ENCODE data around the gene TIAM1. TPM values are rescaled to one million over a fixed set of nuclear protein-coding genes. Genes with fewer than 3 reads are reported as not detected.

Gene TIAM1
- total RNA-seq, 1 experiment from 2014 or later, result 3.7 TPM

DNA sequence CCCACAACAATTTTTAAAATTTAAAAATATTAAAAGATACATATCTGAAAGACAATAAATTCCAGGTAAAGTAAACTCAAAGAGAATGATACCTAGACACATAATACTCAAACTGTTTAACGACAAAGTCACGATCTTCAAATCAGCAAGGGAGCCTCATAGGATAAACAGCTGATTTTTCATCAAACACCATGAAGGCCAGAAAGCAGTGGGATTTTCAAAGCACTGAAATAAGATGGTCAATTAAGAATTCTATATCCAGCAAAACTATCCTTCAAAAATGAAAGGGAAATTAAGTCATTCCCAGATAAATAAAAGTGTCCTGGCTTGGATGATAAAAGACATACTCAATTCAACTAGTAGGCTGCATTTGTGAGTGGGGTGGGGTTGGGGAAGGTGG, 100.5 kb downstream of the TIAM1 start:
- ATAC-seq (no peak), DNase-seq (ENCODE audit: low read depth, low spot score) (no peak)
- H3K27ac ChIP-seq (ENCODE audit: low read length), result no peak overlapping the region
- TF ChIP-seq TCF7L2 (IDR thresholded peaks at IDR 0.05; ENCODE audit: low read depth, low read length) (no peak), SIN3A (IDR thresholded peaks at IDR 0.05; ENCODE audit: borderline replicate concordance, insufficient read depth, low read depth, low read length) (no peak), POLR2AphosphoS5 (IDR thresholded peaks at IDR 0.05; ENCODE audit: low read depth, low read length) (no peak)
- TF ChIP-seq, protein P1, sequence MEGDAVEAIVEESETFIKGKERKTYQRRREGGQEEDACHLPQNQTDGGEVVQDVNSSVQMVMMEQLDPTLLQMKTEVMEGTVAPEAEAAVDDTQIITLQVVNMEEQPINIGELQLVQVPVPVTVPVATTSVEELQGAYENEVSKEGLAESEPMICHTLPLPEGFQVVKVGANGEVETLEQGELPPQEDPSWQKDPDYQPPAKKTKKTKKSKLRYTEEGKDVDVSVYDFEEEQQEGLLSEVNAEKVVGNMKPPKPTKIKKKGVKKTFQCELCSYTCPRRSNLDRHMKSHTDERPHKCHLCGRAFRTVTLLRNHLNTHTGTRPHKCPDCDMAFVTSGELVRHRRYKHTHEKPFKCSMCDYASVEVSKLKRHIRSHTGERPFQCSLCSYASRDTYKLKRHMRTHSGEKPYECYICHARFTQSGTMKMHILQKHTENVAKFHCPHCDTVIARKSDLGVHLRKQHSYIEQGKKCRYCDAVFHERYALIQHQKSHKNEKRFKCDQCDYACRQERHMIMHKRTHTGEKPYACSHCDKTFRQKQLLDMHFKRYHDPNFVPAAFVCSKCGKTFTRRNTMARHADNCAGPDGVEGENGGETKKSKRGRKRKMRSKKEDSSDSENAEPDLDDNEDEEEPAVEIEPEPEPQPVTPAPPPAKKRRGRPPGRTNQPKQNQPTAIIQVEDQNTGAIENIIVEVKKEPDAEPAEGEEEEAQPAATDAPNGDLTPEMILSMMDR (IDR thresholded peaks at IDR 0.05), result no peak
- TF ChIP-seq, protein P2, sequence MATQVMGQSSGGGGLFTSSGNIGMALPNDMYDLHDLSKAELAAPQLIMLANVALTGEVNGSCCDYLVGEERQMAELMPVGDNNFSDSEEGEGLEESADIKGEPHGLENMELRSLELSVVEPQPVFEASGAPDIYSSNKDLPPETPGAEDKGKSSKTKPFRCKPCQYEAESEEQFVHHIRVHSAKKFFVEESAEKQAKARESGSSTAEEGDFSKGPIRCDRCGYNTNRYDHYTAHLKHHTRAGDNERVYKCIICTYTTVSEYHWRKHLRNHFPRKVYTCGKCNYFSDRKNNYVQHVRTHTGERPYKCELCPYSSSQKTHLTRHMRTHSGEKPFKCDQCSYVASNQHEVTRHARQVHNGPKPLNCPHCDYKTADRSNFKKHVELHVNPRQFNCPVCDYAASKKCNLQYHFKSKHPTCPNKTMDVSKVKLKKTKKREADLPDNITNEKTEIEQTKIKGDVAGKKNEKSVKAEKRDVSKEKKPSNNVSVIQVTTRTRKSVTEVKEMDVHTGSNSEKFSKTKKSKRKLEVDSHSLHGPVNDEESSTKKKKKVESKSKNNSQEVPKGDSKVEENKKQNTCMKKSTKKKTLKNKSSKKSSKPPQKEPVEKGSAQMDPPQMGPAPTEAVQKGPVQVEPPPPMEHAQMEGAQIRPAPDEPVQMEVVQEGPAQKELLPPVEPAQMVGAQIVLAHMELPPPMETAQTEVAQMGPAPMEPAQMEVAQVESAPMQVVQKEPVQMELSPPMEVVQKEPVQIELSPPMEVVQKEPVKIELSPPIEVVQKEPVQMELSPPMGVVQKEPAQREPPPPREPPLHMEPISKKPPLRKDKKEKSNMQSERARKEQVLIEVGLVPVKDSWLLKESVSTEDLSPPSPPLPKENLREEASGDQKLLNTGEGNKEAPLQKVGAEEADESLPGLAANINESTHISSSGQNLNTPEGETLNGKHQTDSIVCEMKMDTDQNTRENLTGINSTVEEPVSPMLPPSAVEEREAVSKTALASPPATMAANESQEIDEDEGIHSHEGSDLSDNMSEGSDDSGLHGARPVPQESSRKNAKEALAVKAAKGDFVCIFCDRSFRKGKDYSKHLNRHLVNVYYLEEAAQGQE (IDR thresholded peaks at IDR 0.05; ENCODE audit: insufficient read depth in 1 of 2, low read depth in 2 of 2, low read length in 1 of 2), result no peak
- no peak overlapping the region for H3K4me3 ChIP-seq (ENCODE audit: low read depth in 2 of 2, low read length in 2 of 2)
- H3K4me1 ChIP-seq (ENCODE audit: control insufficient read depth, insufficient read depth, low read length), result no peaks in the 10 kb centered on the region
- no peaks in the 10 kb centered on the region for H3K36me3 ChIP-seq (ENCODE audit: control insufficient read depth, insufficient read depth, low read length)
- POLR2A ChIA-PET, result no interaction called here
- CTCF ChIA-PET, result no interaction called here
- intact Hi-C loops (cut with micrococcal nuclease; ENCODE audit: unreplicated experiment) (no loop called here), in situ Hi-C loops (cut with HindIII; ENCODE audit: low pct_unique_long_range_greater_than_20kb, low sequenced_read_pairs) (no loop called here)
- H3K9me3 ChIP-seq (ENCODE audit: control insufficient read depth, insufficient read depth, low read depth, low read length), result 0 out of 2 replicates have a peak, but pooled peaks cover 3% of the 10 kb centered on the region
- BruUV-seq (replicated peaks), result no TSS peak
- no peaks in the 10 kb centered on the region for H3K27me3 ChIP-seq (ENCODE audit: control insufficient read depth, insufficient read depth, low read length)

DNA sequence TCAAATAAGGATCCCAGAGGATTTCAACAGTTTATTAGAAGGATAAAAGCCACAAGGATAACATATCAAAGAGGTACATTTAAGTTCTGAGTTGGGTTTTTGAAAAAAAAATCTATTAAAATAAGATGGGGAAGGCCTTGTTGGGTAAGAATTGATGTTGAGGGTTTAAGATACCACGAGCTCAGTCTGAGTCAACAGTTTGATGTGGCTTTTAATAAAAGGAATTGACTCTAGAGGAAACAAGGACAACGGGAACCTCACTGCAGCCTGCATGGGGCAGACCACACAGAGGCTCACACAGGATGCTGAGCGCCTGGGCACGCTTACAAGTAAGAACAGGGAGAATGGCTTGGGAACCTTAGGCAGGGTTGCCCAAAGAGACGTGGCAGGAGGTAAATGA, 107.5 kb downstream of the TIAM1 start:
- H3K36me3 ChIP-seq (ENCODE audit: control insufficient read depth, insufficient read depth, low read length), result no peaks in the 10 kb centered on the region
- H3K4me3 ChIP-seq (ENCODE audit: low read depth in 2 of 2, low read length in 2 of 2), result no peak overlapping the region
- H3K9me3 ChIP-seq (ENCODE audit: control insufficient read depth, insufficient read depth, low read depth, low read length), result no peaks in the 10 kb centered on the region
- H3K4me1 ChIP-seq (ENCODE audit: control insufficient read depth, insufficient read depth, low read length), result no peaks in the 10 kb centered on the region
- ChIA-PET CTCF (no interaction called here), POLR2A (no interaction called here)
- no peak for TF ChIP-seq TCF7L2 (IDR thresholded peaks at IDR 0.05; ENCODE audit: low read depth, low read length)
- no peak for TF ChIP-seq SIN3A (IDR thresholded peaks at IDR 0.05; ENCODE audit: borderline replicate concordance, insufficient read depth, low read depth, low read length)
- TF ChIP-seq POLR2AphosphoS5 (IDR thresholded peaks at IDR 0.05; ENCODE audit: low read depth, low read length), result no peak
- TF ChIP-seq, protein P2 (IDR thresholded peaks at IDR 0.05; ENCODE audit: insufficient read depth in 1 of 2, low read depth in 2 of 2, low read length in 1 of 2), result no peak
- TF ChIP-seq, protein P1 (IDR thresholded peaks at IDR 0.05), result no peak
- H3K27ac ChIP-seq (ENCODE audit: low read length), result no peak overlapping the region
- BruUV-seq (replicated peaks), result no TSS peak
- intact Hi-C loops (cut with micrococcal nuclease; ENCODE audit: unreplicated experiment), result no loop called here
- H3K27me3 ChIP-seq (ENCODE audit: control insufficient read depth, insufficient read depth, low read length), result no peaks in the 10 kb centered on the region
- ATAC-seq (no peak), DNase-seq (ENCODE audit: low read depth, low spot score) (no peak)
- in situ Hi-C loops (cut with HindIII; ENCODE audit: low pct_unique_long_range_greater_than_20kb, low sequenced_read_pairs), result no loop called here
